Spleen (tissue), 11 donors: Measurements from ENCODE around the gene CCNB2. TPM values are rescaled to one million over a fixed set of nuclear protein-coding genes. Genes with fewer than 3 reads are reported as not detected.

Source experiments
- DNase-seq: peaks from one replicate; pipeline ENCODE4 v3.0.0-alpha.2; 2020
- H3K27ac ChIP-seq, 8 donors: fragments of 200-600 bp; sonication (generic) in 7 of 8; 1 replicate in 4 of 8; 2 replicates in 4 of 8; pipeline versions ENCODE4 v1.5.0 to v1.8.0; 2016 to 2021; ENCODE audit warnings: inconsistent platforms in 4 of 8, mild to moderate bottlenecking in 4 of 8, moderate library complexity in 1 of 8
- H3K27me3 ChIP-seq, 7 donors: fragments of 200-600 bp; sonication (generic) in 6 of 7; replicated peaks in 1 of 7; 1 replicate in 4 of 7; 2 replicates in 3 of 7; pipeline versions ENCODE4 v1.5.0 to v1.8.0; 2016 to 2021; ENCODE audit warnings: inconsistent platforms in 3 of 7, mild to moderate bottlenecking in 1 of 7
- H3K36me3 ChIP-seq, 6 donors: fragments of 200-600 bp; sonication (generic) in 5 of 6; 1 replicate in 4 of 6; 2 replicates in 2 of 6; pipeline versions ENCODE4 v1.5.0 to v1.8.0; 2016 to 2021; ENCODE audit warnings: inconsistent platforms in 2 of 6
- H3K4me1 ChIP-seq, 6 donors: fragments of 200-600 bp; sonication (generic) in 5 of 6; 1 replicate in 3 of 6; 2 replicates in 3 of 6; pipeline versions ENCODE4 v1.5.0 to v1.8.0; 2016 to 2021; ENCODE audit warnings: inconsistent platforms in 3 of 6
- H3K4me3 ChIP-seq, 8 donors: fragments of 200-600 bp; sonication (generic) in 7 of 8; 1 replicate in 4 of 8; 2 replicates in 4 of 8; pipeline versions ENCODE4 v1.5.0 to v1.8.0; 2016 to 2021; ENCODE audit warnings: inconsistent platforms in 4 of 8, mild to moderate bottlenecking in 4 of 8, moderate library complexity in 2 of 8
- H3K9me3 ChIP-seq, 8 donors: fragments of 200-600 bp; sonication (generic) in 7 of 8; 1 replicate in 4 of 8; 2 replicates in 4 of 8; pipeline versions ENCODE4 v1.5.0 to v1.8.0; 2016 to 2021; ENCODE audit warnings: inconsistent platforms in 4 of 8
- POLR2A ChIP-seq, 3 donors: fragments of 450-650 bp; IDR thresholded peaks; one replicate each; pipeline ENCODE4 v1.5.1; 2017; ENCODE audit warnings: antibody characterized with exemption in 3 of 3, mild to moderate bottlenecking in 1 of 3
- POLR2AphosphoS5 ChIP-seq, 3 donors: sonication (generic); formaldehyde crosslinking; IDR thresholded peaks; one replicate each; pipeline ENCODE4 v1.5.1; 2017; ENCODE audit warnings: antibody characterized with exemption in 3 of 3
- WGBS, 5 donors: extraction: QIAGEN DNeasy Blood & Tissue Kit in 3 of 5; methylation state at CpG; one replicate each; pipeline versions ENCODE4 v1.1.5 to v1.1.7; 2013 to 2018; 5-methylcytosine and 5-hydroxymethylcytosine counted together
- intact Hi-C: fragments of 100-400 bp; cut with DNase I; formaldehyde crosslinking; loops from one replicate; pipeline ENCODE4 v1.15.0; 2023; ENCODE audit warnings: low total_unique reads
- polyA plus RNA-seq, 3 donors: library from polyadenylated mRNA; stranded (reverse); fragments of 200-250 nt; gene quantifications; one replicate each; pipeline ENCODE4 v1.2.1, GENCODE V29; 2013
- total RNA-seq, 7 donors: library from RNA; depleted of rRNA in 3 of 7; stranded (reverse); fragments of >200 nt in 3 of 7; fragmentation: NEBNext Ultra II Directional in 4 of 7; extraction: Animal tissue kit (Norgen Biotek cat#: 25700) in 4 of 7; gene quantifications; one replicate each; pipeline versions ENCODE4 v1.1.0 to v1.2.1, GENCODE V29; 2016 to 2021
- TF ChIP-seq, protein P1 (sequence below), 11 experiments: fragments of 200-600 bp in 7 of 11; fragments of 450-650 bp in 4 of 11; sonication (generic) in 4 of 11; IDR thresholded peaks in 8 of 11; conservative IDR thresholded peaks in 3 of 11; 1 replicate in 7 of 11; 2 replicates in 4 of 11; pipeline versions ENCODE4 v1.4.0 to v1.8.0; 2016 to 2021; ENCODE audit warnings: antibody characterized with exemption in 11 of 11, inconsistent platforms in 4 of 11, mild to moderate bottlenecking in 1 of 11
- donor health status: healthy with polysubstance abuse.
- donor health status: DM: no; HTN: no; CAD: no; lungs with moderate emphysema.
- donor health status: DM: no; HTN: no; CAD: no.
- donor health status: Bipolar disorder and iron deficiency.
- donor health status: healthy.
- donor health status: DM: no; HTN: no; CAD: no.
- donor health status: DM: yes; HTN: yes; CAD: no.

CCNB2 gene
- total and polyA plus RNA-seq, 10 donors = 1.3 to 13.5 (median 5.3) TPM

GRCh38 chr15:59169251-59169708 is 64.3 kb downstream of the CCNB2 start:
- intact Hi-C loops = no loop called here
- 67 to 86% (median 86%) methylated on average over 3 of the region's 3 CpGs for WGBS, 5 donors
- H3K4me3 ChIP-seq = no peak overlapping the region

DNA sequence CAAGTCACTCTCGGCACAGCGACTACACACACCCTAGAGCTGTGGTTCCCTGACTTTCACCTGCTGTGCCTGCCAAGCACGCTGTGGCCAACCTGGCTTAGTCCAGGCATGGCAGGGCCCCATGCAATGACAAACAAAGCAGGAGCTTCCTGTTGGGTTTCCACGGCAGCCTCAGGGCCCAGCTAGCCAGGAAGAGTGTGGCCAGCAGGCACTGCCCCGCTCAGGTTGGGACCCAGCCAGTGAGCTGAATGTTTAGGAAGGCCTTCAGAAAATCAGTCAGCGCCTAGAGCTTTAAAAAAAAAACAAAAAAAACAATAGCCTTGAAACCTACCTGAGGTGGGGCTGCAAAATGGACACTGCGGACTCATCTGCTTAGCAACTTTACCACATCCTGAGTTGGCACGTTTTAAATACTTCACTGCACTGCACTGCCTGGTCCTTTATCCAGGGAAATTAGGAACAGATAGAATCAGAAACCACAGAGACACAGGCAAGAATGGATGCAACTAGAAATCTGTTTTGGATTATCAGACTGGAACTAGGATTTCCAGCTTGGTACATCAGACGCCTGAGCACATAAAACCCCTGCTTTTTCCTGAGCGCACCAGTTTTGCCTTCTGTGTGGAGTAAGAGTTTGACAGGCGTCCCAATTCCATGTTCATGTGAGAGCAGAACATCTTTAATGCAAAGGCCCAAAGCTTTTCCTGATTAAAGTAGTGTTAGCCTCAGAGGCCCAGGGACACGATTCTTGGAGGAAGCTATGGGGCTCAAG is 65.5 kb downstream of the CCNB2 start:
- Histone ChIP-seq H3K9me3 (peaks cover 0 to 6% (median 0%) of the 10 kb centered on the region in 8 donors), H3K36me3 (peaks cover 0 to 51% (median 10%) of the 10 kb centered on the region in 6 donors), H3K4me3 (no peak overlapping the region), H3K27me3 (no peaks in the 10 kb centered on the region), H3K27ac (peak overlapping the region in 7 of 8 donors; percentile 16 to 74 (median 61)), H3K4me1 (peaks cover 3 to 42% (median 11%) of the 10 kb centered on the region in 6 donors)
- intact Hi-C loops = loop anchor here (10.0 kb wide), 1 partner anchor 324 kb away; no protein-coding TSS in a partner anchor
- peak; percentile 79 for DNase-seq
- 63 to 68% (median 64%) methylated on average over 12 of the region's 12 CpGs for WGBS, 5 donors
- TF ChIP-seq, protein P1, sequence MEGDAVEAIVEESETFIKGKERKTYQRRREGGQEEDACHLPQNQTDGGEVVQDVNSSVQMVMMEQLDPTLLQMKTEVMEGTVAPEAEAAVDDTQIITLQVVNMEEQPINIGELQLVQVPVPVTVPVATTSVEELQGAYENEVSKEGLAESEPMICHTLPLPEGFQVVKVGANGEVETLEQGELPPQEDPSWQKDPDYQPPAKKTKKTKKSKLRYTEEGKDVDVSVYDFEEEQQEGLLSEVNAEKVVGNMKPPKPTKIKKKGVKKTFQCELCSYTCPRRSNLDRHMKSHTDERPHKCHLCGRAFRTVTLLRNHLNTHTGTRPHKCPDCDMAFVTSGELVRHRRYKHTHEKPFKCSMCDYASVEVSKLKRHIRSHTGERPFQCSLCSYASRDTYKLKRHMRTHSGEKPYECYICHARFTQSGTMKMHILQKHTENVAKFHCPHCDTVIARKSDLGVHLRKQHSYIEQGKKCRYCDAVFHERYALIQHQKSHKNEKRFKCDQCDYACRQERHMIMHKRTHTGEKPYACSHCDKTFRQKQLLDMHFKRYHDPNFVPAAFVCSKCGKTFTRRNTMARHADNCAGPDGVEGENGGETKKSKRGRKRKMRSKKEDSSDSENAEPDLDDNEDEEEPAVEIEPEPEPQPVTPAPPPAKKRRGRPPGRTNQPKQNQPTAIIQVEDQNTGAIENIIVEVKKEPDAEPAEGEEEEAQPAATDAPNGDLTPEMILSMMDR (IDR thresholded peaks at IDR 0.05 in 8 of 11, conservative IDR thresholded peaks at IDR 0.05 in 3 of 11) = no peak
- peak; percentile 29 to 70 (median 53) for TF ChIP-seq POLR2AphosphoS5 (IDR thresholded peaks at IDR 0.05)

More at GRCh38 chr15:59169251-59169708, 64.3 kb downstream of the CCNB2 start:
- TF ChIP-seq POLR2AphosphoS5 (IDR thresholded peaks at IDR 0.05) = no peak
- Histone ChIP-seq H3K27ac (peak overlapping the region in 5 of 8 donors; percentile 41 to 74 (median 61)), H3K9me3 (peaks cover 0 to 6% (median 0%) of the 10 kb centered on the region in 8 donors), H3K36me3 (peaks cover 0 to 59% (median 10%) of the 10 kb centered on the region in 6 donors), H3K4me1 (peaks cover 0 to 30% (median 6%) of the 10 kb centered on the region in 6 donors), H3K27me3 (no peaks in the 10 kb centered on the region)
- no peak for DNase-seq

- intact Hi-C loops = loop anchor here (10.0 kb wide), 1 partner anchor 324 kb away; no protein-coding TSS in a partner anchor
- H3K36me3 ChIP-seq = peaks cover 0 to 47% (median 10%) of the 10 kb centered on the region in 6 donors
- peaks cover 0 to 6% (median 0%) of the 10 kb centered on the region in 8 donors for H3K9me3 ChIP-seq
- no peak overlapping the region for H3K4me3 ChIP-seq
- H3K27ac ChIP-seq = peak overlapping the region in 5 of 8 donors; percentile 41 to 74 (median 61)
- H3K4me1 ChIP-seq = peaks cover 3 to 48% (median 11%) of the 10 kb centered on the region in 6 donors
- TF ChIP-seq, protein P1 (IDR thresholded peaks at IDR 0.05 in 8 of 11, conservative IDR thresholded peaks at IDR 0.05 in 3 of 11) = no peak
- no peak for TF ChIP-seq POLR2AphosphoS5 (IDR thresholded peaks at IDR 0.05)
- no peak for TF ChIP-seq POLR2A (IDR thresholded peaks at IDR 0.05)
- DNase-seq = no peak
- no peaks in the 10 kb centered on the region for H3K27me3 ChIP-seq
- WGBS, 5 donors = 91 to 96% (median 94%) methylated on average over 8 of the region's 8 CpGs
Measured at GRCh38 chr15:59171067-59171397, 66.1 kb downstream of the CCNB2 start.

DNA sequence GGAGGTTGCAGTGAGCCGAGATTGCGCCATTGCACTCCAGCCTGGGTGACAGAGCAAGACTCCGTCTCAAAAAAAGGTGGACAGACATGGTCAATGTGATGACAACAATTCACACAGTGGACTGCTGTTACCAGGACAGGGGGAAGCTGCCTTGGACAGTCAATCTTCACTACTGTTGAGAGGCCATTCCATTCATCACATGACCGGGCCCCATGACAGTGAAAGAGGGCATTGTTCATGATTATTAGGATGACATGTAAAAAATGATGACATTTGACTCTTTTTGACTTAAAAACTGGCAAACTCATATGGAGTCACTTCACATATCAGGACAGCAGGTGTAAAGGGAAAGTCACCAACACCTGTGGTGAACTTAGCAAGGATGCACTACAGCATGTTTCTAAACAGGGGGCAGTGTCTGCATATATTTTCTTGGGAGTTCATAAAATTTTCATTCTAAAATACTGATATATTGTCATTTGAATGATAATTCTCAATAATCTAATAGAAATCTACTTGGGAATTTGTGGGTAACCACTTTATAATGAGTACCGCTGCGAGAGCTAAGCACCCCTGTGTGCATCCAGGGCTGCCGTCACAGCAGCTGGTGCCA is 67.4 kb downstream of the CCNB2 start:
- Histone ChIP-seq H3K36me3 (peaks cover 0 to 48% (median 10%) of the 10 kb centered on the region in 6 donors), H3K4me1 (peaks cover 3 to 60% (median 11%) of the 10 kb centered on the region in 6 donors), H3K9me3 (peaks cover 0 to 6% (median 0%) of the 10 kb centered on the region in 8 donors), H3K4me3 (no peak overlapping the region), H3K27me3 (no peaks in the 10 kb centered on the region), H3K27ac (no peak overlapping the region)
- TF ChIP-seq, protein P1 (IDR thresholded peaks at IDR 0.05 in 8 of 11, conservative IDR thresholded peaks at IDR 0.05 in 3 of 11) = no peak
- TF ChIP-seq POLR2A (IDR thresholded peaks at IDR 0.05) = no peak
- TF ChIP-seq POLR2AphosphoS5 (IDR thresholded peaks at IDR 0.05) = no peak
- intact Hi-C loops = loop anchor here (10.0 kb wide), 1 partner anchor 322 kb away; no protein-coding TSS in a partner anchor
- WGBS, 5 donors = 95 to 99% (median 98%) methylated on average over 7 of the region's 7 CpGs
- DNase-seq = no peak
